GM23338 (cell line): ENCODE results near the gene OCIAD1. TPM values are rescaled to one million over a fixed set of nuclear protein-coding genes. Genes with fewer than 3 reads are reported as not detected.

Source experiments
- ATAC-seq: fragments of 200-7000 bp; cut with Tn5 transposase; 3 replicates; pipeline ENCODE4 v1.9.1; 2020
- DNase-seq: peaks from one replicate; pipeline ENCODE4 v3.0.0-alpha.2; 2015; ENCODE audit warnings: low spot score
- H2AFZ ChIP-seq: fragments of 200-600 bp; sonication (generic); 2 replicates; pipeline ENCODE4 v1.8.0; 2016; ENCODE audit warnings: antibody characterized with exemption, mild to moderate bottlenecking, moderate library complexity
- H3F3A ChIP-seq: fragments of 200-600 bp; sonication (generic); replicated peaks from 2 replicates; pipeline ENCODE4 v1.8.0; 2017; ENCODE audit warnings: antibody characterized with exemption, mixed run types, low read depth
- H3K27ac ChIP-seq: fragments of 200-600 bp; sonication (generic); 2 replicates; pipeline ENCODE4 v1.6.1; 2016; ENCODE audit warnings: low read depth
- H3K27me3 ChIP-seq: fragments of 200-600 bp; sonication (generic); 2 replicates; pipeline ENCODE4 v1.8.0; 2016; ENCODE audit warnings: mild to moderate bottlenecking, mixed run types, moderate library complexity; ENCODE audit not compliant: insufficient read depth
- H3K36me3 ChIP-seq: fragments of 200-600 bp; sonication (generic); 2 replicates; pipeline ENCODE4 v1.8.0; 2016; ENCODE audit warnings: mild to moderate bottlenecking; ENCODE audit not compliant: insufficient read depth
- H3K4me1 ChIP-seq: fragments of 200-600 bp; sonication (generic); 2 replicates; pipeline ENCODE4 v1.8.0; 2016; ENCODE audit warnings: mild to moderate bottlenecking, moderate library complexity; ENCODE audit not compliant: insufficient read depth
- H3K4me2 ChIP-seq: fragments of 200-600 bp; sonication (generic); 2 replicates; pipeline ENCODE4 v1.7.1; 2017; ENCODE audit warnings: mixed run types
- H3K4me3 ChIP-seq: fragments of 200-600 bp; sonication (generic); 2 replicates; pipeline ENCODE4 v1.6.1; 2016; ENCODE audit warnings: mixed run types
- H3K79me2 ChIP-seq: fragments of 200-600 bp; sonication (generic); replicated peaks from 2 replicates; pipeline ENCODE4 v1.8.0; 2017; ENCODE audit warnings: mild to moderate bottlenecking; ENCODE audit not compliant: insufficient read depth
- H3K9me2 ChIP-seq: fragments of 200-600 bp; sonication (generic); 2 replicates; pipeline ENCODE4 v1.8.0; 2017; ENCODE audit not compliant: insufficient read depth
- H4K20me1 ChIP-seq: fragments of 200-600 bp; sonication (generic); replicated peaks from 2 replicates; pipeline ENCODE4 v1.8.0; 2017; ENCODE audit warnings: mild to moderate bottlenecking; ENCODE audit not compliant: insufficient read depth
- H3K27ac Mint-ChIP-seq: 2 replicates; pipeline ENCODE4 v1.8.0; 2020; ENCODE audit warnings: inconsistent platforms, mild to moderate bottlenecking, moderate library complexity, mixed read lengths
- H3K27me3 Mint-ChIP-seq: 3 replicates; pipeline ENCODE4 v1.8.0; 2022; ENCODE audit warnings: low read depth, mild to moderate bottlenecking, moderate library complexity, mixed read lengths, inconsistent platforms; ENCODE audit not compliant: insufficient read depth, poor library complexity
- H3K36me3 Mint-ChIP-seq: 3 replicates; pipeline ENCODE4 v1.8.0; 2021; ENCODE audit warnings: low read depth, mild to moderate bottlenecking, inconsistent platforms, moderate library complexity, mixed read lengths
- H3K4me1 Mint-ChIP-seq: 3 replicates; pipeline ENCODE4 v1.8.0; 2020; ENCODE audit warnings: mild to moderate bottlenecking, inconsistent platforms, mixed read lengths
- H3K4me3 Mint-ChIP-seq: 3 replicates; pipeline ENCODE4 v1.8.0; 2021; ENCODE audit warnings: moderate library complexity, mild to moderate bottlenecking, inconsistent platforms, mixed read lengths
- H3K9me3 Mint-ChIP-seq: 3 replicates; pipeline ENCODE4 v1.8.0; 2020; ENCODE audit warnings: moderate library complexity, mild to moderate bottlenecking, inconsistent platforms, mixed read lengths
- CREB1 ChIP-seq: fragments of 250-450 bp; sonication (Bioruptor Pico); IDR thresholded peaks from 2 replicates; pipeline ENCODE4 v1.5.0; 2020; ENCODE audit warnings: low read depth, mild to moderate bottlenecking, moderate library complexity
- CTCF ChIP-seq, 2 experiments: fragments of 200-600 bp in 1 of 2; sonication (generic) in 1 of 2; conservative IDR thresholded peaks; 2 replicates each; pipeline versions ENCODE4 v1.5.1 to v1.6.1; 2016 to 2017; ENCODE audit warnings: antibody characterized with exemption in 2 of 2, low read depth in 2 of 2, mild to moderate bottlenecking in 2 of 2, moderate library complexity in 1 of 2
- ETS1 ChIP-seq: IDR thresholded peaks from 2 replicates; pipeline ENCODE4 v1.6.1; 2016; ENCODE audit warnings: antibody characterized with exemption
- EZH2phosphoT487 ChIP-seq: fragments of 200-600 bp; sonication (generic); IDR thresholded peaks from one replicate; pipeline ENCODE4 v1.8.1; 2018; ENCODE audit warnings: antibody characterized with exemption; ENCODE audit not compliant: unreplicated experiment
- JUNB ChIP-seq: IDR thresholded peaks from one replicate; pipeline ENCODE4 v1.6.1; 2016; ENCODE audit warnings: antibody characterized with exemption; ENCODE audit not compliant: unreplicated experiment
- NANOG ChIP-seq: IDR thresholded peaks from 2 replicates; pipeline ENCODE4 v1.6.1; 2016; ENCODE audit warnings: antibody characterized with exemption, borderline replicate concordance
- ZNF331 ChIP-seq: fragments of 250-450 bp; sonication (Bioruptor Pico); IDR thresholded peaks from 2 replicates; pipeline ENCODE4 v1.5.0; 2020; ENCODE audit warnings: low read depth, mild to moderate bottlenecking, moderate library complexity
- polyA plus RNA-seq: library from polyadenylated mRNA; unstranded; fragments of >200 nt; fragmentation: Nextera tagmentation; extraction: Ambion mirVana; gene quantifications from 2 replicates; pipeline ENCODE4 v1.2.1, GENCODE V29; 2016
- total RNA-seq: library from RNA; depleted of rRNA; stranded (reverse); fragments of >200 nt; shearing (Covaris generic); gene quantifications from 2 replicates; pipeline ENCODE4 v1.2.3, GENCODE V29; 2014
- TF ChIP-seq, protein P1 (sequence below): fragments of 250-450 bp; sonication (Bioruptor Pico); IDR thresholded peaks from 2 replicates; pipeline ENCODE4 v1.5.0; 2020; ENCODE audit warnings: mild to moderate bottlenecking, moderate library complexity

Gene OCIAD1
- total and polyA plus RNA-seq, 2 experiments from 2014 or later: 125 to 190 TPM

DNA sequence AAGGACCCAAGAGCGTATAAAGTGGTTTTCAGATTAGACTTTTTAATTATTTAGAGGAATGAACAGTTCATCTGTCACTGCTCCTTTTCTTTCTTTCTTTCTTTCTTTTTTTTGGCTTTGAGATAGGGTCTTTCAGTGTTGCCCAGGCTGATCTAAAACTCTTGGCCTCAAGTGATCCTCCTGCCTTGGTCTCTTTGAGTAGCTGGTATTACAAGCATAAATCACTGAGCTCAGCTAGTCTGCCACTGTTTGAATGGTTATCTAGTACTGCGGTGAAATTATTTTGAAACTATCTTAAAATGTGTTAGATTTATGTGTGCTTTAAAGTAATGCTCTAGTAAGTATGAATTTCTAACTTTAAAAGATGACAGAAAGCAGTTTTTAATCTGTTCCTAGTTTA, 44.3 kb upstream of the OCIAD1 start:
- Histone ChIP-seq H2AFZ (peak overlapping the region; percentile 7; the same call in 1 of the 2 replicates), H3K27ac (no peak overlapping the region), H3K79me2 (no peaks in the 10 kb centered on the region), H3K27me3 (no peaks in the 10 kb centered on the region), H3K4me2 (no peak overlapping the region), H4K20me1 (no peaks in the 10 kb centered on the region), H3K4me1 (no peaks in the 10 kb centered on the region), H3K9me2 (no peaks in the 10 kb centered on the region; the same call in 1 of the 2 replicates), H3K4me3 (no peak overlapping the region), H3K36me3 (no peaks in the 10 kb centered on the region), H3F3A (no peaks in the 10 kb centered on the region)
- Mint-ChIP-seq H3K27me3 (no peaks in the 10 kb centered on the region), H3K36me3 (no peaks in the 10 kb centered on the region), H3K4me3 (no peak overlapping the region), H3K27ac (no peak overlapping the region), H3K9me3 (no peaks in the 10 kb centered on the region), H3K4me1 (peaks cover under 1% of the 10 kb centered on the region; the same call in 1 of the 3 replicates)
- ATAC-seq (no peak), DNase-seq (no peak)
- TF ChIP-seq NANOG (no peak), EZH2phosphoT487 (no peak), CTCF (conservative IDR thresholded peaks at IDR 0.05; ENCODE audit: low read depth in 2 of 2) (no peak), ETS1 (no peak), ZNF331 (CRISPR knock-in tag) (no peak), CREB1 (CRISPR knock-in tag) (no peak), JUNB (no peak)
- TF ChIP-seq, protein P1, sequence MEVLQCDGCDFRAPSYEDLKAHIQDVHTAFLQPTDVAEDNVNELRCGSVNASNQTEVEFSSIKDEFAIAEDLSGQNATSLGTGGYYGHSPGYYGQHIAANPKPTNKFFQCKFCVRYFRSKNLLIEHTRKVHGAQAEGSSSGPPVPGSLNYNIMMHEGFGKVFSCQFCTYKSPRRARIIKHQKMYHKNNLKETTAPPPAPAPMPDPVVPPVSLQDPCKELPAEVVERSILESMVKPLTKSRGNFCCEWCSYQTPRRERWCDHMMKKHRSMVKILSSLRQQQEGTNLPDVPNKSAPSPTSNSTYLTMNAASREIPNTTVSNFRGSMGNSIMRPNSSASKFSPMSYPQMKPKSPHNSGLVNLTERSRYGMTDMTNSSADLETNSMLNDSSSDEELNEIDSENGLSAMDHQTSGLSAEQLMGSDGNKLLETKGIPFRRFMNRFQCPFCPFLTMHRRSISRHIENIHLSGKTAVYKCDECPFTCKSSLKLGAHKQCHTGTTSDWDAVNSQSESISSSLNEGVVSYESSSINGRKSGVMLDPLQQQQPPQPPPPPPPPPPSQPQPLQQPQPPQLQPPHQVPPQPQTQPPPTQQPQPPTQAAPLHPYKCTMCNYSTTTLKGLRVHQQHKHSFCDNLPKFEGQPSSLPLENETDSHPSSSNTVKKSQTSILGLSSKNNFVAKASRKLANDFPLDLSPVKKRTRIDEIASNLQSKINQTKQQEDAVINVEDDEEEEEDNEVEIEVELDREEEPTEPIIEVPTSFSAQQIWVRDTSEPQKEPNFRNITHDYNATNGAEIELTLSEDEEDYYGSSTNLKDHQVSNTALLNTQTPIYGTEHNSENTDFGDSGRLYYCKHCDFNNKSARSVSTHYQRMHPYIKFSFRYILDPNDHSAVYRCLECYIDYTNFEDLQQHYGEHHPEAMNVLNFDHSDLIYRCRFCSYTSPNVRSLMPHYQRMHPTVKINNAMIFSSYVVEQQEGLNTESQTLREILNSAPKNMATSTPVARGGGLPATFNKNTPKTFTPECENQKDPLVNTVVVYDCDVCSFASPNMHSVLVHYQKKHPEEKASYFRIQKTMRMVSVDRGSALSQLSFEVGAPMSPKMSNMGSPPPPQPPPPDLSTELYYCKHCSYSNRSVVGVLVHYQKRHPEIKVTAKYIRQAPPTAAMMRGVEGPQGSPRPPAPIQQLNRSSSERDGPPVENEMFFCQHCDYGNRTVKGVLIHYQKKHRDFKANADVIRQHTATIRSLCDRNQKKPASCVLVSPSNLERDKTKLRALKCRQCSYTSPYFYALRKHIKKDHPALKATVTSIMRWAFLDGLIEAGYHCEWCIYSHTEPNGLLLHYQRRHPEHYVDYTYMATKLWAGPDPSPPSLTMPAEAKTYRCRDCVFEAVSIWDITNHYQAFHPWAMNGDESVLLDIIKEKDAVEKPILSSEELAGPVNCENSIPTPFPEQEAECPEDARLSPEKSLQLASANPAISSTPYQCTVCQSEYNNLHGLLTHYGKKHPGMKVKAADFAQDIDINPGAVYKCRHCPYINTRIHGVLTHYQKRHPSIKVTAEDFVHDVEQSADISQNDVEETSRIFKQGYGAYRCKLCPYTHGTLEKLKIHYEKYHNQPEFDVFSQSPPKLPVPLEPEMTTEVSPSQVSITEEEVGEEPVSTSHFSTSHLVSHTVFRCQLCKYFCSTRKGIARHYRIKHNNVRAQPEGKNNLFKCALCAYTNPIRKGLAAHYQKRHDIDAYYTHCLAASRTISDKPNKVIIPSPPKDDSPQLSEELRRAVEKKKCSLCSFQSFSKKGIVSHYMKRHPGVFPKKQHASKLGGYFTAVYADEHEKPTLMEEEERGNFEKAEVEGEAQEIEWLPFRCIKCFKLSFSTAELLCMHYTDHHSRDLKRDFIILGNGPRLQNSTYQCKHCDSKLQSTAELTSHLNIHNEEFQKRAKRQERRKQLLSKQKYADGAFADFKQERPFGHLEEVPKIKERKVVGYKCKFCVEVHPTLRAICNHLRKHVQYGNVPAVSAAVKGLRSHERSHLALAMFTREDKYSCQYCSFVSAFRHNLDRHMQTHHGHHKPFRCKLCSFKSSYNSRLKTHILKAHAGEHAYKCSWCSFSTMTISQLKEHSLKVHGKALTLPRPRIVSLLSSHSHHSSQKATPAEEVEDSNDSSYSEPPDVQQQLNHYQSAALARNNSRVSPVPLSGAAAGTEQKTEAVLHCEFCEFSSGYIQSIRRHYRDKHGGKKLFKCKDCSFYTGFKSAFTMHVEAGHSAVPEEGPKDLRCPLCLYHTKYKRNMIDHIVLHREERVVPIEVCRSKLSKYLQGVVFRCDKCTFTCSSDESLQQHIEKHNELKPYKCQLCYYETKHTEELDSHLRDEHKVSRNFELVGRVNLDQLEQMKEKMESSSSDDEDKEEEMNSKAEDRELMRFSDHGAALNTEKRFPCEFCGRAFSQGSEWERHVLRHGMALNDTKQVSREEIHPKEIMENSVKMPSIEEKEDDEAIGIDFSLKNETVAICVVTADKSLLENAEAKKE: no peak
